ENCODE measurements around the gene MAG.

MAG gene

DNA sequence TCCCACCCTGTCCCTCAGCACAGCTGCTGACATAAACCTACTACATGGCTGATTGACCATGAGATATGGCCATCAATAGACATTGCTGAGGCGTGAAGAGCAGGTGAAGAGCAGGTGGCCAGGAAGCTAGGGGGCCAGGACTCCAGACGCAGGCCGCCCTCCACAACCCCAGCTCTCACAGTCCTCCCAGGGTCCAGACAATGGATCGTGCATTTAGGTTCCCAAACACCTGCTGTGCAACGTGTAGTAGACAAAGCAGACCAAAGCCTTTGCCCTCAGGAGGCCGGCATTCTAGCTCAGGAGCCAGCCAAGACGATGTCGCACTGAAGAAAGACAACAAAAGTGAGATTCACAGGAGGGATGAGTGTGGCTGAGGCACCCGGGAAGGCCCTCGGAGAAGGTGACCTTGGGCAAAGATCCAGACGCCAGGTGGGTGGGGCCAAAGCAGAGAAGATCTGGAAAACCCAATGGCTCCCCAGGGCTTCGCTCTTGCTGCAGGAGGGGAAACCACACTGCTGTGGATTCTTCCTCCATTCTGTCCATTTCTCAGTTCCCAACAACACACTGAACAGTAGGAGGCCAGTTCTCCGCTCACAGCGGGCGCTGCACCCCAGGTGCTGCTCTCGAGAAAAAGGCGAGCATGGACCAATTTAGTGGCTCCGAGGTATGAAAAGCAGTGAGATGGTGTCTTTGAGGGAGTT, 57.1 kb downstream of the MAG start:
- H3K4me3 ChIP-seq (replicated peaks; ENCODE audit: low read depth, low read length): no peak overlapping the region
- no peak for DNase-seq (ENCODE audit: low read depth)
- TF ChIP-seq, protein P1, sequence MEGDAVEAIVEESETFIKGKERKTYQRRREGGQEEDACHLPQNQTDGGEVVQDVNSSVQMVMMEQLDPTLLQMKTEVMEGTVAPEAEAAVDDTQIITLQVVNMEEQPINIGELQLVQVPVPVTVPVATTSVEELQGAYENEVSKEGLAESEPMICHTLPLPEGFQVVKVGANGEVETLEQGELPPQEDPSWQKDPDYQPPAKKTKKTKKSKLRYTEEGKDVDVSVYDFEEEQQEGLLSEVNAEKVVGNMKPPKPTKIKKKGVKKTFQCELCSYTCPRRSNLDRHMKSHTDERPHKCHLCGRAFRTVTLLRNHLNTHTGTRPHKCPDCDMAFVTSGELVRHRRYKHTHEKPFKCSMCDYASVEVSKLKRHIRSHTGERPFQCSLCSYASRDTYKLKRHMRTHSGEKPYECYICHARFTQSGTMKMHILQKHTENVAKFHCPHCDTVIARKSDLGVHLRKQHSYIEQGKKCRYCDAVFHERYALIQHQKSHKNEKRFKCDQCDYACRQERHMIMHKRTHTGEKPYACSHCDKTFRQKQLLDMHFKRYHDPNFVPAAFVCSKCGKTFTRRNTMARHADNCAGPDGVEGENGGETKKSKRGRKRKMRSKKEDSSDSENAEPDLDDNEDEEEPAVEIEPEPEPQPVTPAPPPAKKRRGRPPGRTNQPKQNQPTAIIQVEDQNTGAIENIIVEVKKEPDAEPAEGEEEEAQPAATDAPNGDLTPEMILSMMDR (IDR thresholded peaks at IDR 0.05; ENCODE audit: low read length, missing control alignments): no peak

DNA sequence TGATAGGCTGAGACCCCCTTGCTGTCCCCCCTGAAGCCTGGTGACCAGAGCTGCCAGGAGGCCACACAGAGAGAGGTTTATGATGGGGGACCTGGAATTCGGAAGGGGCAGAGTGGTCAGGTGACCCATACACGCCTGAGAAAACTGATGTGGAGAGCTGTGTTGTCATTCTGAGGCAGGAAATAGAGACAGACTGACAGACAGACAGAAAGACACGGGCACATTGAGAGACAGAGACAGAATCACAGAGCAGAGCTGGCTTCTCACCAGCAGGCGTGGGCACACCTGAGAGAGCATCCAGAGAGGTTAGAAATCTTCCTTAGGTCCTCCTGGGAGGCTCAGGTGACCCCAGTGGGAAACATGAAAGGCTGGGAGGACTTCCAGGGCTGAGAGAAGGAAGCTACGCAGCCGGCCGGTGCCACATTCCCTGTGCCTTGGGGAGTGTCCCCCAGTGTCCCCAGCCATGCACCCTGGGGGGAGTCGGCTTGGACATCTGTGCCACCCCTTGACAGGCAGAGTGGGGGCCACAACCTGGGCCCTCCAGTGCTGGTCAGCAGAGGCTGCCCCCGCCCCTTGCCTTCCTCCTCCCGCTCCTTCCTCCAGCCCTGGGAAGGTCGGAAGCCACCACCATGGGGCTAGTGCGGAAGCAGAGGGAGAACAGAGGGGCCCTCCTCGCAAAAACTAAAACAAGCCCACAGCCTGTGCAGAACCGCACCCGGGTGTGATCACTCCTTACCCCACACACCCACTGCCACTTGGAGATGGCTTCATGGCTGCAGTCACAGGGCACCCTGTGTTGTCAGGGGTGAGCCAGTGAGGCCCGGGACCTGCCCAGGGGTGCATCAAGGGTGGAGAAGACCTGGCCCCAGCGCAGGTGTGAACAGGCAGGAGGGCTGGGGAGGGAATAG, 57.9 kb downstream of the MAG start:
- no peak for DNase-seq (ENCODE audit: low read depth)
- no peak overlapping the region for H3K4me3 ChIP-seq (replicated peaks; ENCODE audit: low read depth, low read length)
- TF ChIP-seq, protein P1 (IDR thresholded peaks at IDR 0.05; ENCODE audit: low read length, missing control alignments): no peak

DNA sequence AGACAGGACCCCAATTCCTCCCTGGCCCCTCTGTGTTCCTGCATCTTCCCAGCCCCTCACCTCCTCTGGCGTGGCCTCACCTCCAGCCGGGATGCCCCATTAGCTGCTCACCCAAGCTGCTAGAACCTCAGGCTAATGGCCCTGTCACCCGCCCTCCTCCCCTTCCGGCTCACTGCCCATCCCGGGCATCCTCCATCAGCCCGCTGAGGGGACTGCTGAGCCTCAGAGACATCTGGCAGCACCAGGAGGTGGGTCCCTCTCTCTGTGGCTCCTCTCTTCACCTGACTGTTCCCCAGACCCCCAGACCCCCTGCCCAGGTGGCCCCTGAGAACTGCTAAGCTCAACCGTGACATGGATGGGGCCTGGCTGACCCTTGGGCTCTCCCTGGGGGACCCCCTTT, 58.6 kb downstream of the MAG start:
- no peak overlapping the region for H3K4me3 ChIP-seq (replicated peaks; ENCODE audit: low read depth, low read length)
- TF ChIP-seq, protein P1 (IDR thresholded peaks at IDR 0.05; ENCODE audit: low read length, missing control alignments): no peak
- no peak for DNase-seq (ENCODE audit: low read depth)

DNA sequence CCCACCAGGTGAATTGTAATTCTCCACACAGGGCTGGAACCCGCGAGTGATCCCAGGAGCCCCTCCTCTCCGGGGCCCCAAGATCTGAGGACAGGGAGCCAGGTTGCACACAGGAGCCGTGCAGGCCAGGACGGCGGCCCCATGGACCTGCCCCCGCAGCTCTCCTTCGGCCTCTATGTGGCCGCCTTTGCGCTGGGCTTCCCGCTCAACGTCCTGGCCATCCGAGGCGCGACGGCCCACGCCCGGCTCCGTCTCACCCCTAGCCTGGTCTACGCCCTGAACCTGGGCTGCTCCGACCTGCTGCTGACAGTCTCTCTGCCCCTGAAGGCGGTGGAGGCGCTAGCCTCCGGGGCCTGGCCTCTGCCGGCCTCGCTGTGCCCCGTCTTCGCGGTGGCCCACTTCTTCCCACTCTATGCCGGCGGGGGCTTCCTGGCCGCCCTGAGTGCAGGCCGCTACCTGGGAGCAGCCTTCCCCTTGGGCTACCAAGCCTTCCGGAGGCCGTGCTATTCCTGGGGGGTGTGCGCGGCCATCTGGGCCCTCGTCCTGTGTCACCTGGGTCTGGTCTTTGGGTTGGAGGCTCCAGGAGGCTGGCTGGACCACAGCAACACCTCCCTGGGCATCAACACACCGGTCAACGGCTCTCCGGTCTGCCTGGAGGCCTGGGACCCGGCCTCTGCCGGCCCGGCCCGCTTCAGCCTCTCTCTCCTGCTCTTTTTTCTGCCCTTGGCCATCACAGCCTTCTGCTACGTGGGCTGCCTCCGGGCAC, 59.6 kb downstream of the MAG start:
- TF ChIP-seq, protein P1 (IDR thresholded peaks at IDR 0.05; ENCODE audit: low read length, missing control alignments): no peak
- H3K4me3 ChIP-seq (replicated peaks; ENCODE audit: low read depth, low read length): no peak overlapping the region
- no peak for DNase-seq (ENCODE audit: low read depth)

DNA sequence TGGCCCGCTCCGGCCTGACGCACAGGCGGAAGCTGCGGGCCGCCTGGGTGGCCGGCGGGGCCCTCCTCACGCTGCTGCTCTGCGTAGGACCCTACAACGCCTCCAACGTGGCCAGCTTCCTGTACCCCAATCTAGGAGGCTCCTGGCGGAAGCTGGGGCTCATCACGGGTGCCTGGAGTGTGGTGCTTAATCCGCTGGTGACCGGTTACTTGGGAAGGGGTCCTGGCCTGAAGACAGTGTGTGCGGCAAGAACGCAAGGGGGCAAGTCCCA, 60.2 kb downstream of the MAG start:
- TF ChIP-seq, protein P1 (IDR thresholded peaks at IDR 0.05; ENCODE audit: low read length, missing control alignments): no peak
- DNase-seq (ENCODE audit: low read depth): no peak
- no peak overlapping the region for H3K4me3 ChIP-seq (replicated peaks; ENCODE audit: low read depth, low read length)

DNA sequence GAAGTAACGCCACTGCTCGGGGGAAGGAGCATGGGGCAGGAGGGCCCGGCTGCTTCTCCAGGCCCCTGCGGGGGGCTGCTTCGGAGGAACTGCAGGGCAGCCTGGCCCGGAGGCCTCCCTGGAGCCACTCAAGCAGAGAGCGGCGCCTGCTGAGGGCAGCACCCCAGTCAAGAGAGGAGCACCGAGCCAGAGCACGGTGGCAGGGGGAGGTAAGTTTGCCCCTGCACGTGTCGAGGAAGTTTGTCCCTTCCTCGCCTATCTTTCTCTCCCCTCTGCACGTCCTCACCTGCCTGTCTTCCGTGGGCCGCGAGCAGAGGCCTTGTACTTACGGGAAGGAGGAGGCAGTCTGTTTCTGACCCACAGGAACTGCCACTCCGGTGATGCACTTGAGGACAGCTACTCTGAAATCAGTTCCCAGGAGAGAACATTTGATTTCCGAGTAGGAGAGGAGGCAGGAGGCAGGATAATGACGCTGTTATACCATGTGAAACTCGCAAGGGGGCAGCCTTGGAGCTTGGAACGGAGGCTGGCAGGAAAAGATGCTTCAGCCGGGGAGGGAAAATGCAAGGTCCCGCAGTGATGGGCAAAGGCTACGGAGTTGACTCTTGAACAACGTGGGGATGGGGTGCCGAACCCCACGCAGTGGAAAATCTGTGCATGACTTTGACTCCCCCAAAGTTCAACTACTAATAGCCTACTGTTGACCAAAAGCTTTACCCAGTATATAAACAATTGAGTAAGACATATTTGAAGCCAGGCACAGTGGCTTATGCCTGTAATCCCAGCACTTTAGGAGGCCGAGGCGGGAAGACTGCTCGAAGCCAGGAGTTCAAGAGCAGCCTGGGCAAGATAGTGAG, 60.7 kb downstream of the MAG start:
- TF ChIP-seq, protein P1 (IDR thresholded peaks at IDR 0.05; ENCODE audit: low read length, missing control alignments): peak; percentile 82
- H3K4me3 ChIP-seq (replicated peaks; ENCODE audit: low read depth, low read length): no peak overlapping the region
- peak; percentile 78 for DNase-seq (ENCODE audit: low read depth)

Data from fibroblast of pulmonary artery (primary cell).